ENCODE results near the gene TBC1D13. TPM values are rescaled to one million over a fixed set of nuclear protein-coding genes. Genes with fewer than 3 reads are reported as not detected.

The TBC1D13 gene
- total and polyA plus RNA-seq, 2 donors (not counting 1 experiment from before 2014, with no cell fraction given) = 28.8 to 29.1 TPM

DNA sequence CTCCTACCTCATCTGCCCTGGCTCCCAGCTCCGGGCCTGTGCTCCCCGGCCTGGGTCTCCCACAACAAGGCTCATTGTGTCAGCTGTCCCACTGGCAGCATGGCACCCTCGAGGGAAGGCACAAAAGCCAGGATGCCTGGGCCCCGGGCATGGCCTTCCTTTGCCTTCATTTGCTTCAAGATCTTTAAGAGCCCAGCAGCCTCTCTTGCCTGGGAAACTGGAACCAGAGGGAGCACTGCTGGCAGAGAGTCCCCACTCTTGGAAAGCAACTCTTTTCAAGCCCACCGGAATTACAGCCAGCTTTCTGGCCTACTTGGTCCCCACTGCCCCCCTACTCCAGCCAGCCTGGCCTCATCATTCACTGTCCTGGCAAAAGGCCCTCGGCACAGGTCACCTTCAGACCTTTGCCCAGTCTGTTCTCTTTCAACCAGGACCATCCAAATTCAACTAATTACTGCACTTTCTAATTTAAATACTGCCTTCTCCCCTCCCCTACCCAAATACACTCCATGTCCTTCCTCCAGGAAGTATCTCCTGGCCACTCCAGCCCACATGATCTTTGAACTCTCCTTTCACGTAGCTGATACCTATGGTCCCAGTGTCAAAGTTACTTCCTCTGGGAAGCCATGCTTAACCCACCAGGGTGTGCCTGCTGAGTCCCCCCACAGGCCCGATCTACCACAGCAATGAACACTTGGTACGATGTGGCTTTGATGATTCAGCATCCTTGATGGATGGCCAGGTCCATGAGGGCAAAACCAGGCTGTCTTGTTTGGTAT, 24.2 kb upstream of the TBC1D13 start:
- Histone ChIP-seq H2AFZ (ENCODE audit: insufficient read depth, low read depth, low read length, poor library complexity, severe bottlenecking) (no peak overlapping the region), H3K36me3 (replicated peaks in 1 of 2; ENCODE audit: control extremely low read depth in 1 of 2, control insufficient read depth in 1 of 2, extremely low read depth in 1 of 2, insufficient read depth in 2 of 2, low read length in 1 of 2) (peaks cover 0 to 8% of the 10 kb centered on the region in 2 experiments), H3K79me2 (ENCODE audit: control insufficient read depth, insufficient read depth, low read length) (peaks cover 39% of the 10 kb centered on the region), H3K4me1 (ENCODE audit: control insufficient read depth in 2 of 2, insufficient read depth in 2 of 2, low read length in 2 of 2) (no peaks in the 10 kb centered on the region), H3K27ac (ENCODE audit: low read length in 2 of 2) (no peak overlapping the region), H3K4me3 (ENCODE audit: control extremely low read depth in 1 of 5, extremely low read depth in 1 of 5, insufficient read depth in 1 of 5, low read depth in 2 of 5, low read length in 4 of 5) (no peak overlapping the region), H3K4me2 (replicated peaks; ENCODE audit: low read depth, low read length, poor library complexity, severe bottlenecking) (no peak overlapping the region), H3K9ac (ENCODE audit: low read length) (no peak overlapping the region), H3K9me3 (ENCODE audit: control extremely low read depth in 1 of 3, control insufficient read depth in 2 of 3, insufficient read depth in 1 of 3, low read length in 2 of 3) (no peaks in the 10 kb centered on the region), H4K20me1 (ENCODE audit: control insufficient read depth, insufficient read depth, low read length, poor library complexity, severe bottlenecking) (peaks cover 21% of the 10 kb centered on the region), H3K27me3 (replicated peaks in 1 of 4; ENCODE audit: control extremely low read depth in 1 of 4, control insufficient read depth in 3 of 4, insufficient read depth in 4 of 4, low read length in 3 of 4) (no peaks in the 10 kb centered on the region)
- Mint-ChIP-seq H3K27ac (no peak overlapping the region), H3K4me3 (no peak overlapping the region), H3K27me3 (no peaks in the 10 kb centered on the region), H3K9me3 (ENCODE audit: insufficient read depth) (no peaks in the 10 kb centered on the region), H3K4me1 (peaks cover 4% of the 10 kb centered on the region)
- ChIA-PET POLR2A (no interaction called here), CTCF (no interaction called here)
- ATAC-seq (ENCODE audit: low read depth) (no peak), DNase-seq (no peak)
- TF ChIP-seq, protein P1, sequence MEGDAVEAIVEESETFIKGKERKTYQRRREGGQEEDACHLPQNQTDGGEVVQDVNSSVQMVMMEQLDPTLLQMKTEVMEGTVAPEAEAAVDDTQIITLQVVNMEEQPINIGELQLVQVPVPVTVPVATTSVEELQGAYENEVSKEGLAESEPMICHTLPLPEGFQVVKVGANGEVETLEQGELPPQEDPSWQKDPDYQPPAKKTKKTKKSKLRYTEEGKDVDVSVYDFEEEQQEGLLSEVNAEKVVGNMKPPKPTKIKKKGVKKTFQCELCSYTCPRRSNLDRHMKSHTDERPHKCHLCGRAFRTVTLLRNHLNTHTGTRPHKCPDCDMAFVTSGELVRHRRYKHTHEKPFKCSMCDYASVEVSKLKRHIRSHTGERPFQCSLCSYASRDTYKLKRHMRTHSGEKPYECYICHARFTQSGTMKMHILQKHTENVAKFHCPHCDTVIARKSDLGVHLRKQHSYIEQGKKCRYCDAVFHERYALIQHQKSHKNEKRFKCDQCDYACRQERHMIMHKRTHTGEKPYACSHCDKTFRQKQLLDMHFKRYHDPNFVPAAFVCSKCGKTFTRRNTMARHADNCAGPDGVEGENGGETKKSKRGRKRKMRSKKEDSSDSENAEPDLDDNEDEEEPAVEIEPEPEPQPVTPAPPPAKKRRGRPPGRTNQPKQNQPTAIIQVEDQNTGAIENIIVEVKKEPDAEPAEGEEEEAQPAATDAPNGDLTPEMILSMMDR (IDR thresholded peaks at IDR 0.05) = no peak
- TF ChIP-seq EZH2 (IDR thresholded peaks at IDR 0.05; ENCODE audit: borderline replicate concordance, insufficient read depth, low read depth, low read length, poor library complexity, severe bottlenecking) = no peak
- intact Hi-C loops (cut with micrococcal nuclease) = no loop called here
- WGBS (ENCODE audit: insufficient coverage) = 88% methylated on average over 9 of the region's 9 CpGs

DNA sequence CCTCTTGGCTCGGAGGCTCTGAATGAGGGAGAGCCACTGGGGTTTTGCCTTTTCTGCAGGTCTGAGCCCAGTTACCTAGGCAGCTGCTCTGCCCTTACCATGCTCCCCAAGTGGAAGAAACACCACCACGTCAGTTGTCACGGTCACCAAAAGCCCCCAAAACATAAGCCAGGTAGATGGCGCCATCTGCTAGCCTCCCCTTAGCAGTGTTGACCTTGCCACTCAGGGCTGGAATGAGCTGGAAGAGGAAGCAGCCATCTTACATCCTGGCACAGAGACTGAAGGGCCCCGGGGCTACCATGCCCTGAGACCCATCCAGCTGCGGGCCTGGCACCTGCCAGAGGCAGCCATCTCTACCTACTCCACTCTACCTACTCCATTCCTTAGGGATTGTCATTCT, 22.7 kb upstream of the TBC1D13 start:
- no peak for DNase-seq
- intact Hi-C loops (cut with micrococcal nuclease) = no loop called here
- H3K27me3 ChIP-seq (replicated peaks in 1 of 4; ENCODE audit: control extremely low read depth in 1 of 4, control insufficient read depth in 3 of 4, insufficient read depth in 4 of 4, low read length in 3 of 4) = no peaks in the 10 kb centered on the region
- no peak overlapping the region for H3K27ac ChIP-seq (ENCODE audit: low read length in 2 of 2)
- H3K4me1 ChIP-seq (ENCODE audit: control insufficient read depth in 2 of 2, insufficient read depth in 2 of 2, low read length in 2 of 2) = no peaks in the 10 kb centered on the region
- H3K9me3 ChIP-seq (ENCODE audit: control extremely low read depth in 1 of 3, control insufficient read depth in 2 of 3, insufficient read depth in 1 of 3, low read length in 2 of 3) = no peaks in the 10 kb centered on the region
- no peak overlapping the region for H2AFZ ChIP-seq (ENCODE audit: insufficient read depth, low read depth, low read length, poor library complexity, severe bottlenecking)
- peaks cover 21% of the 10 kb centered on the region for H4K20me1 ChIP-seq (ENCODE audit: control insufficient read depth, insufficient read depth, low read length, poor library complexity, severe bottlenecking)
- Mint-ChIP-seq H3K27ac (no peak overlapping the region), H3K9me3 (ENCODE audit: insufficient read depth) (no peaks in the 10 kb centered on the region), H3K27me3 (no peaks in the 10 kb centered on the region), H3K4me3 (no peak overlapping the region), H3K4me1 (peaks cover 6% of the 10 kb centered on the region)
- ChIA-PET CTCF (interaction anchor here (1.0 kb wide), 1 partner anchor 11 kb away, joined by 3 read pairs; no protein-coding TSS in a partner anchor), POLR2A (interaction anchor here (0.7 kb wide), 1 partner anchor 214 kb away, joined by 3 read pairs; no protein-coding TSS in a partner anchor)
- WGBS (ENCODE audit: insufficient coverage) = 84% methylated on average over 6 of the region's 6 CpGs
- ATAC-seq (ENCODE audit: low read depth) = no peak
- H3K9ac ChIP-seq (ENCODE audit: low read length) = no peak overlapping the region
- H3K4me2 ChIP-seq (replicated peaks; ENCODE audit: low read depth, low read length, poor library complexity, severe bottlenecking) = no peak overlapping the region
- TF ChIP-seq EZH2 (IDR thresholded peaks at IDR 0.05; ENCODE audit: borderline replicate concordance, insufficient read depth, low read depth, low read length, poor library complexity, severe bottlenecking) = no peak
- TF ChIP-seq, protein P1 (IDR thresholded peaks at IDR 0.05) = no peak
- peaks cover 0 to 10% of the 10 kb centered on the region in 2 experiments for H3K36me3 ChIP-seq (replicated peaks in 1 of 2; ENCODE audit: control extremely low read depth in 1 of 2, control insufficient read depth in 1 of 2, extremely low read depth in 1 of 2, insufficient read depth in 2 of 2, low read length in 1 of 2)
- H3K79me2 ChIP-seq (ENCODE audit: control insufficient read depth, insufficient read depth, low read length) = peaks cover 49% of the 10 kb centered on the region
- H3K4me3 ChIP-seq (ENCODE audit: control extremely low read depth in 1 of 5, extremely low read depth in 1 of 5, insufficient read depth in 1 of 5, low read depth in 2 of 5, low read length in 4 of 5) = no peak overlapping the region

All from B cell (primary cell).